Activated CD4-positive, alpha-beta T cell treated with anti-CD3 and anti-CD28 coated beads, Interleukin-2, Interleukin-4, amounts not matched to agents 100 ng/mL and 50 ng/mL, durations not matched to agents 16 hours and 8 hours (primary cell): ENCODE data around the gene GRN.
"Not testable (repeated sequence)": the region's sequence is repeated elsewhere in the genome, so short reads cannot be mapped to it uniquely, and the experiment has no call there.

ENCODE experiments used
- DNase-seq: peaks from one replicate; pipeline ENCODE4 v3.0.0-alpha.2; 2020; ENCODE audit warnings: low spot score

Gene GRN

GRCh38 chr17:44321246-44322120 is 23.6 kb upstream of the GRN start:
- DNase-seq, result no peak

- DNase-seq, result no peak
These were observed 22.7 kb upstream of the GRN start for GRCh38 chr17:44322236-44322895.

- DNase-seq, result no peak
These were observed 21.6 kb upstream of the GRN start for GRCh38 chr17:44323359-44324091.

GRCh38 chr17:44324092-44324570 is 21.0 kb upstream of the GRN start:
- no peak for DNase-seq

GRCh38 chr17:44324571-44325275 is 20.4 kb upstream of the GRN start, which contains the start of gene SLC25A39:
Gene SLC25A39 (minus strand): TSS chr17:44324823. CDS start chr17:44323562, 1,261 bp downstream.
- peak; percentile 95 for DNase-seq

- DNase-seq, result peak; percentile 94
These were observed 18.1 kb upstream of the GRN start for GRCh38 chr17:44326861-44327444.

GRCh38 chr17:44327715-44328449 is 17.2 kb upstream of the GRN start:
- no peak for DNase-seq

- DNase-seq, result not testable (repeated sequence)
These were observed 15.6 kb upstream of the GRN start for GRCh38 chr17:44329516-44329915.

GRCh38 chr17:44330263-44330662 is 14.8 kb upstream of the GRN start:
- DNase-seq, result not testable (repeated sequence)

- DNase-seq, result peak; percentile 89
These were observed 13.8 kb upstream of the GRN start for GRCh38 chr17:44331249-44331760.

GRCh38 chr17:44333371-44333770 is 11.7 kb upstream of the GRN start:
- no peak for DNase-seq

- no peak for DNase-seq
These were observed 10.8 kb upstream of the GRN start for GRCh38 chr17:44334315-44334714.

- DNase-seq, result no peak
These were observed 10.4 kb upstream of the GRN start for GRCh38 chr17:44334727-44335126.

- no peak for DNase-seq
These were observed 9.5 kb upstream of the GRN start for GRCh38 chr17:44335564-44335963.

GRCh38 chr17:44335968-44336367 is 9.1 kb upstream of the GRN start:
- DNase-seq, result no peak

- DNase-seq, result no peak
These were observed 6.4 kb upstream of the GRN start for GRCh38 chr17:44338702-44339101.

GRCh38 chr17:44340553-44340952 is 4.5 kb upstream of the GRN start:
- DNase-seq, result not testable (repeated sequence)

- DNase-seq, result no peak
These were observed 1.4 kb upstream of the GRN start for GRCh38 chr17:44343510-44344209.

GRCh38 chr17:44345454-44346026 is 438 bp downstream of the GRN start:
- DNase-seq, result peak; percentile 34
